ENCODE data around the gene DPF1.

- TF ChIP-seq, protein P1, sequence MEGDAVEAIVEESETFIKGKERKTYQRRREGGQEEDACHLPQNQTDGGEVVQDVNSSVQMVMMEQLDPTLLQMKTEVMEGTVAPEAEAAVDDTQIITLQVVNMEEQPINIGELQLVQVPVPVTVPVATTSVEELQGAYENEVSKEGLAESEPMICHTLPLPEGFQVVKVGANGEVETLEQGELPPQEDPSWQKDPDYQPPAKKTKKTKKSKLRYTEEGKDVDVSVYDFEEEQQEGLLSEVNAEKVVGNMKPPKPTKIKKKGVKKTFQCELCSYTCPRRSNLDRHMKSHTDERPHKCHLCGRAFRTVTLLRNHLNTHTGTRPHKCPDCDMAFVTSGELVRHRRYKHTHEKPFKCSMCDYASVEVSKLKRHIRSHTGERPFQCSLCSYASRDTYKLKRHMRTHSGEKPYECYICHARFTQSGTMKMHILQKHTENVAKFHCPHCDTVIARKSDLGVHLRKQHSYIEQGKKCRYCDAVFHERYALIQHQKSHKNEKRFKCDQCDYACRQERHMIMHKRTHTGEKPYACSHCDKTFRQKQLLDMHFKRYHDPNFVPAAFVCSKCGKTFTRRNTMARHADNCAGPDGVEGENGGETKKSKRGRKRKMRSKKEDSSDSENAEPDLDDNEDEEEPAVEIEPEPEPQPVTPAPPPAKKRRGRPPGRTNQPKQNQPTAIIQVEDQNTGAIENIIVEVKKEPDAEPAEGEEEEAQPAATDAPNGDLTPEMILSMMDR (IDR thresholded peaks at IDR 0.05): no peak
- TF ChIP-seq POLR2A (IDR thresholded peaks at IDR 0.05): no peak
Observed at GRCh38 chr19:38263689-38264485, 39.9 kb upstream of the DPF1 start.

All from esophagus squamous epithelium (tissue), 4 donors.